Neural cell (in vitro differentiated cells): Measurements from ENCODE around the gene FHIT. TPM values are rescaled to one million over a fixed set of nuclear protein-coding genes. Genes with fewer than 3 reads are reported as not detected.

Experiments
- H2AFZ ChIP-seq: fragments of 200-600, 300-800 bp; sonication (generic), shearing (Covaris generic); 2 replicates; pipeline ENCODE4 v1.6.0; 2014; ENCODE audit warnings: low read depth, mild to moderate bottlenecking, antibody characterized with exemption, low read length, moderate library complexity
- H3F3A ChIP-seq: fragments of 200-600 bp; shearing (Covaris generic); 2 replicates; pipeline ENCODE4 v1.6.1; 2016; ENCODE audit warnings: mild to moderate bottlenecking, moderate library complexity, mixed read lengths, antibody characterized with exemption, low read length; ENCODE audit not compliant: insufficient read depth, poor library complexity, severe bottlenecking
- H3K27ac ChIP-seq: fragments of 200-600, 300-800 bp; sonication (generic), shearing (Covaris generic); 2 replicates; pipeline ENCODE4 v1.5.1; 2014; ENCODE audit warnings: mild to moderate bottlenecking, low read length, moderate library complexity
- H3K27me3 ChIP-seq: fragments of 300-800, 200-600 bp; sonication (generic), shearing (Covaris generic); 2 replicates; pipeline ENCODE4 v1.6.0; 2014; ENCODE audit warnings: mild to moderate bottlenecking, low read depth, low read length, moderate library complexity; ENCODE audit not compliant: insufficient read depth
- H3K36me3 ChIP-seq: fragments of 300-800, 200-600 bp; sonication (generic), shearing (Covaris generic); 2 replicates; pipeline ENCODE4 v1.5.1; 2014; ENCODE audit warnings: mild to moderate bottlenecking, antibody characterized with exemption, low read length, moderate library complexity; ENCODE audit not compliant: insufficient read depth
- H3K4me2 ChIP-seq: fragments of 300-800, 200-600 bp; sonication (generic), shearing (Covaris generic); 2 replicates; pipeline ENCODE4 v1.6.0; 2014; ENCODE audit warnings: mild to moderate bottlenecking, low read length
- H3K4me3 ChIP-seq: fragments of 300-800, 200-600 bp; sonication (generic), shearing (Covaris generic); 2 replicates; pipeline ENCODE4 v1.5.1; 2014; ENCODE audit warnings: mild to moderate bottlenecking, low read length, moderate library complexity
- H3K79me2 ChIP-seq: fragments of 200-600 bp; shearing (Covaris generic); replicated peaks from 2 replicates; pipeline ENCODE4 v1.6.0; 2014; ENCODE audit warnings: mild to moderate bottlenecking, low read length, moderate library complexity; ENCODE audit not compliant: insufficient read depth
- H3K9ac ChIP-seq: fragments of 300-800, 200-600 bp; sonication (generic), shearing (Covaris generic); 2 replicates; pipeline ENCODE4 v1.6.1; 2016; ENCODE audit warnings: mild to moderate bottlenecking, low read length, mixed read lengths
- H3K9me2 ChIP-seq: fragments of 200-600 bp; shearing (Covaris generic); 2 replicates; pipeline ENCODE4 v1.6.1; 2016; ENCODE audit warnings: mild to moderate bottlenecking, low read length, mixed read lengths; ENCODE audit not compliant: insufficient read depth
- H3K9me3 ChIP-seq: fragments of 200-600, 300-800 bp; sonication (generic), shearing (Covaris generic); 2 replicates; pipeline ENCODE4 v1.6.1; 2016; ENCODE audit warnings: mild to moderate bottlenecking, mixed run types, low read length, moderate library complexity, mixed read lengths
- H4K20me1 ChIP-seq: fragments of 200-600 bp; shearing (Covaris generic); 2 replicates; pipeline ENCODE4 v1.6.1; 2016; ENCODE audit warnings: mild to moderate bottlenecking, mixed run types; ENCODE audit not compliant: insufficient read depth
- EP300 ChIP-seq: fragments of 450-650 bp; conservative IDR thresholded peaks from 2 replicates; pipeline ENCODE4 v1.6.1; 2014; ENCODE audit warnings: antibody characterized with exemption, mild to moderate bottlenecking, moderate library complexity; ENCODE audit not compliant: poor library complexity, severe bottlenecking
- EZH2 ChIP-seq: fragments of 200-600, 300-800 bp; shearing (Covaris generic), sonication (generic); IDR thresholded peaks from 2 replicates; pipeline ENCODE4 v1.6.1; 2014; ENCODE audit warnings: antibody characterized with exemption, low read length, borderline replicate concordance, mild to moderate bottlenecking; ENCODE audit not compliant: insufficient read depth, poor library complexity, severe bottlenecking
- MXI1 ChIP-seq: fragments of 450-650 bp; conservative IDR thresholded peaks from 2 replicates; pipeline ENCODE4 v1.6.1; 2014; ENCODE audit warnings: antibody characterized with exemption, mild to moderate bottlenecking; ENCODE audit not compliant: poor library complexity, severe bottlenecking
- POLR2AphosphoS5 ChIP-seq: IDR thresholded peaks from 2 replicates; pipeline ENCODE4 v1.6.1; 2012
- RAD21 ChIP-seq: fragments of 450-650 bp; conservative IDR thresholded peaks from 2 replicates; pipeline ENCODE4 v1.6.1; 2014; ENCODE audit warnings: antibody characterized with exemption, mild to moderate bottlenecking, moderate library complexity
- SMC3 ChIP-seq: fragments of 450-650 bp; conservative IDR thresholded peaks from 2 replicates; pipeline ENCODE4 v1.6.1; 2014; ENCODE audit warnings: antibody characterized with exemption, mild to moderate bottlenecking, moderate library complexity; ENCODE audit not compliant: poor library complexity
- TAF1 ChIP-seq: IDR thresholded peaks from 2 replicates; pipeline ENCODE4 v1.6.1; 2012; ENCODE audit warnings: low read depth
- polyA plus RNA-seq: library from polyadenylated mRNA; depleted of rRNA; stranded (reverse); fragments of >200 nt; gene quantifications from 2 replicates; pipeline ENCODE4 v1.2.3, GENCODE V29; 2014
- TF ChIP-seq, protein P1 (sequence below): IDR thresholded peaks from 2 replicates; pipeline ENCODE4 v1.6.1; 2012; ENCODE audit warnings: borderline replicate concordance
- TF ChIP-seq, protein P2 (sequence below): fragments of 450-650 bp; IDR thresholded peaks from 2 replicates; pipeline ENCODE4 v1.5.1; 2014; ENCODE audit warnings: antibody characterized with exemption, mild to moderate bottlenecking, moderate library complexity; ENCODE audit not compliant: poor library complexity, severe bottlenecking

The FHIT gene
- polyA plus RNA-seq, 1 donor from 2014 or later, result not detected

DNA sequence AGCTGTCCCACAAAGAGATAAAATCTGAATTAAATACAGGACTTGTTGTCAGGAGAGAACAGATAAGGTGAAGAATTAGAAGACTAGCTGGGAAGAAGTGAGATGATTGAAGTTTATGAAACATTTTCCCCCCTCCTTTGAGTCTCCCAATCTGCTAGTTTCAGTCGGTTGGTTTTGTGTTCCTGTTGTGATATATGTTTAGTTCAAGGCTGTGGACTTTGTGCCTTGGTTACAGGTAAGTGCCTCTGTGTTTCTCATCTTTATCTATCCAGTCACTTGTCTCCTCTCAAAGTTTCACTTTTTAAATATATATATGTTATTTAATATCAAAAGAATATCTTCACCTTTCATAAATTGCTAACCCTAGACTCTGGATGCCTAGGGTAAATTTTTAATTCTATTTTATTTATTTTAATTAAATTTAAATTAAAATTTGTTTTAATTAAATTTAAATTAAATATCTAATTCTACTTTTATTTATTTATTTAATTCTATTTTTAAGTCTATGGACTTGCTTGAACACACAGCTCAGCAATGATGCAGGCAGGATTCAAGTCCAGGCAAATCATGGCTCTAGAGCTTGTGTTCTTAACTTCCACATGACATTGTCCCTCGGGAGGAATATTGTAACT lies 190.0 kb downstream of the FHIT start:
- H3K4me2 ChIP-seq, result no peak overlapping the region
- no peaks in the 10 kb centered on the region for H3K36me3 ChIP-seq

GRCh38 chr3:61060411-61060861 lies 190.8 kb downstream of the FHIT start:
- TF ChIP-seq EP300 (peak; percentile 90), POLR2AphosphoS5 (peak; percentile 82), MXI1 (peak; percentile 16), RAD21 (no peak), TAF1 (no peak), SMC3 (no peak), EZH2 (no peak)
- TF ChIP-seq, protein P1, sequence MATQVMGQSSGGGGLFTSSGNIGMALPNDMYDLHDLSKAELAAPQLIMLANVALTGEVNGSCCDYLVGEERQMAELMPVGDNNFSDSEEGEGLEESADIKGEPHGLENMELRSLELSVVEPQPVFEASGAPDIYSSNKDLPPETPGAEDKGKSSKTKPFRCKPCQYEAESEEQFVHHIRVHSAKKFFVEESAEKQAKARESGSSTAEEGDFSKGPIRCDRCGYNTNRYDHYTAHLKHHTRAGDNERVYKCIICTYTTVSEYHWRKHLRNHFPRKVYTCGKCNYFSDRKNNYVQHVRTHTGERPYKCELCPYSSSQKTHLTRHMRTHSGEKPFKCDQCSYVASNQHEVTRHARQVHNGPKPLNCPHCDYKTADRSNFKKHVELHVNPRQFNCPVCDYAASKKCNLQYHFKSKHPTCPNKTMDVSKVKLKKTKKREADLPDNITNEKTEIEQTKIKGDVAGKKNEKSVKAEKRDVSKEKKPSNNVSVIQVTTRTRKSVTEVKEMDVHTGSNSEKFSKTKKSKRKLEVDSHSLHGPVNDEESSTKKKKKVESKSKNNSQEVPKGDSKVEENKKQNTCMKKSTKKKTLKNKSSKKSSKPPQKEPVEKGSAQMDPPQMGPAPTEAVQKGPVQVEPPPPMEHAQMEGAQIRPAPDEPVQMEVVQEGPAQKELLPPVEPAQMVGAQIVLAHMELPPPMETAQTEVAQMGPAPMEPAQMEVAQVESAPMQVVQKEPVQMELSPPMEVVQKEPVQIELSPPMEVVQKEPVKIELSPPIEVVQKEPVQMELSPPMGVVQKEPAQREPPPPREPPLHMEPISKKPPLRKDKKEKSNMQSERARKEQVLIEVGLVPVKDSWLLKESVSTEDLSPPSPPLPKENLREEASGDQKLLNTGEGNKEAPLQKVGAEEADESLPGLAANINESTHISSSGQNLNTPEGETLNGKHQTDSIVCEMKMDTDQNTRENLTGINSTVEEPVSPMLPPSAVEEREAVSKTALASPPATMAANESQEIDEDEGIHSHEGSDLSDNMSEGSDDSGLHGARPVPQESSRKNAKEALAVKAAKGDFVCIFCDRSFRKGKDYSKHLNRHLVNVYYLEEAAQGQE, result no peak
- TF ChIP-seq, protein P2, sequence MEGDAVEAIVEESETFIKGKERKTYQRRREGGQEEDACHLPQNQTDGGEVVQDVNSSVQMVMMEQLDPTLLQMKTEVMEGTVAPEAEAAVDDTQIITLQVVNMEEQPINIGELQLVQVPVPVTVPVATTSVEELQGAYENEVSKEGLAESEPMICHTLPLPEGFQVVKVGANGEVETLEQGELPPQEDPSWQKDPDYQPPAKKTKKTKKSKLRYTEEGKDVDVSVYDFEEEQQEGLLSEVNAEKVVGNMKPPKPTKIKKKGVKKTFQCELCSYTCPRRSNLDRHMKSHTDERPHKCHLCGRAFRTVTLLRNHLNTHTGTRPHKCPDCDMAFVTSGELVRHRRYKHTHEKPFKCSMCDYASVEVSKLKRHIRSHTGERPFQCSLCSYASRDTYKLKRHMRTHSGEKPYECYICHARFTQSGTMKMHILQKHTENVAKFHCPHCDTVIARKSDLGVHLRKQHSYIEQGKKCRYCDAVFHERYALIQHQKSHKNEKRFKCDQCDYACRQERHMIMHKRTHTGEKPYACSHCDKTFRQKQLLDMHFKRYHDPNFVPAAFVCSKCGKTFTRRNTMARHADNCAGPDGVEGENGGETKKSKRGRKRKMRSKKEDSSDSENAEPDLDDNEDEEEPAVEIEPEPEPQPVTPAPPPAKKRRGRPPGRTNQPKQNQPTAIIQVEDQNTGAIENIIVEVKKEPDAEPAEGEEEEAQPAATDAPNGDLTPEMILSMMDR, result no peak
- Histone ChIP-seq H3K27me3 (no peaks in the 10 kb centered on the region), H3K9me3 (no peaks in the 10 kb centered on the region), H3K4me3 (peak overlapping the region; percentile 1), H3K9me2 (no peaks in the 10 kb centered on the region), H4K20me1 (no peaks in the 10 kb centered on the region), H3K27ac (no peak overlapping the region), H3K4me2 (no peak overlapping the region), H3F3A (no peaks in the 10 kb centered on the region), H3K79me2 (no peaks in the 10 kb centered on the region), H3K9ac (no peak overlapping the region), H3K36me3 (no peaks in the 10 kb centered on the region), H2AFZ (no peak overlapping the region)

More for the DNA sequence above, 190.0 kb downstream of the FHIT start:
- Histone ChIP-seq H3K9ac (no peak overlapping the region), H3F3A (no peaks in the 10 kb centered on the region), H3K27me3 (no peaks in the 10 kb centered on the region), H3K4me3 (peak overlapping the region; percentile 1), H3K9me2 (no peaks in the 10 kb centered on the region), H3K9me3 (no peaks in the 10 kb centered on the region), H2AFZ (no peak overlapping the region), H4K20me1 (no peaks in the 10 kb centered on the region), H3K27ac (no peak overlapping the region), H3K79me2 (no peaks in the 10 kb centered on the region)
- TF ChIP-seq RAD21, result no peak
- TF ChIP-seq TAF1, result no peak
- TF ChIP-seq POLR2AphosphoS5, result no peak
- no peak for TF ChIP-seq EP300
- TF ChIP-seq, protein P1, result no peak
- TF ChIP-seq MXI1, result no peak
